H9 (cell line): ENCODE measurements around the gene ETV4. TPM values are rescaled to one million over a fixed set of nuclear protein-coding genes. Genes with fewer than 3 reads are reported as not detected.

Experiments
- DNase-seq: peaks from one replicate; pipeline ENCODE4 v3.0.0-alpha.2; 2017
- H2AFZ ChIP-seq: one replicate; pipeline ENCODE4 v1.6.1; 2013; ENCODE audit warnings: mild to moderate bottlenecking, low read length, control low read depth, moderate library complexity
- H2AK5ac ChIP-seq: 2 replicates; pipeline ENCODE4 v1.6.1; 2013; ENCODE audit warnings: low read length, control low read depth, mixed read lengths; ENCODE audit not compliant: insufficient read length
- H2BK120ac ChIP-seq: one replicate; pipeline ENCODE4 v1.6.1; 2013; ENCODE audit warnings: low read depth, mild to moderate bottlenecking, low read length, control low read depth, inconsistent platforms; ENCODE audit not compliant: poor library complexity, severe bottlenecking
- H2BK12ac ChIP-seq: 2 replicates; pipeline ENCODE4 v1.6.1; 2013; ENCODE audit warnings: low read length, control low read depth, mixed read lengths, low read depth; ENCODE audit not compliant: insufficient read length
- H2BK15ac ChIP-seq: 2 replicates; pipeline ENCODE4 v1.6.1; 2013; ENCODE audit warnings: low read depth, low read length, control low read depth
- H2BK20ac ChIP-seq: one replicate; pipeline ENCODE4 v1.6.1; 2013; ENCODE audit warnings: low read depth, mild to moderate bottlenecking, low read length, control low read depth, inconsistent platforms; ENCODE audit not compliant: poor library complexity, severe bottlenecking
- H2BK5ac ChIP-seq: 2 replicates; pipeline ENCODE4 v1.6.1; 2013; ENCODE audit warnings: low read length, control low read depth, mixed read lengths; ENCODE audit not compliant: insufficient read length
- H3K14ac ChIP-seq: 2 replicates; pipeline ENCODE4 v1.6.1; 2013; ENCODE audit warnings: low read length, control low read depth; ENCODE audit not compliant: insufficient read depth
- H3K18ac ChIP-seq: 2 replicates; pipeline ENCODE4 v1.6.1; 2013; ENCODE audit warnings: low read depth, mild to moderate bottlenecking, mixed read lengths, low read length, control low read depth; ENCODE audit not compliant: insufficient read length
- H3K23ac ChIP-seq: 2 replicates; pipeline ENCODE4 v1.6.1; 2013; ENCODE audit warnings: low read length, control low read depth, mixed read lengths, low read depth; ENCODE audit not compliant: insufficient read length
- H3K23me2 ChIP-seq: 2 replicates; pipeline ENCODE4 v1.6.1; 2013; ENCODE audit warnings: low read depth, mild to moderate bottlenecking, mixed read lengths, low read length, control low read depth; ENCODE audit not compliant: insufficient read length, poor library complexity, severe bottlenecking
- H3K27ac ChIP-seq: 2 replicates; pipeline ENCODE4 v1.5.1; 2013; ENCODE audit warnings: low read length, control low read depth, mixed read lengths, low read depth; ENCODE audit not compliant: insufficient read length
- H3K27me3 ChIP-seq: 2 replicates; pipeline ENCODE4 v1.6.1; 2013; ENCODE audit warnings: low read length, control low read depth, inconsistent platforms; ENCODE audit not compliant: insufficient read depth
- H3K4ac ChIP-seq: 2 replicates; pipeline ENCODE4 v1.6.1; 2013; ENCODE audit warnings: low read depth, mild to moderate bottlenecking, control low read depth, inconsistent platforms, low read length, moderate library complexity
- H3K4me1 ChIP-seq: 2 replicates; pipeline ENCODE4 v1.6.1; 2013; ENCODE audit warnings: low read length, control low read depth, inconsistent platforms; ENCODE audit not compliant: insufficient read depth
- H3K4me2 ChIP-seq: 2 replicates; pipeline ENCODE4 v1.6.1; 2013; ENCODE audit warnings: low read length, control low read depth, mixed read lengths; ENCODE audit not compliant: insufficient read length, insufficient read depth
- H3K56ac ChIP-seq: 2 replicates; pipeline ENCODE4 v1.6.1; 2013; ENCODE audit warnings: low read depth, mild to moderate bottlenecking, mixed read lengths, low read length, control low read depth; ENCODE audit not compliant: insufficient read length
- H3K79me1 ChIP-seq: 2 replicates; pipeline ENCODE4 v1.6.1; 2013; ENCODE audit warnings: low read depth, mild to moderate bottlenecking, moderate library complexity, low read length, control low read depth, inconsistent platforms; ENCODE audit not compliant: insufficient read depth, poor library complexity, severe bottlenecking
- H3K79me2 ChIP-seq: 2 replicates; pipeline ENCODE4 v1.6.1; 2013; ENCODE audit warnings: low read length, control low read depth, inconsistent platforms; ENCODE audit not compliant: insufficient read depth
- H3K9ac ChIP-seq: 2 replicates; pipeline ENCODE4 v1.6.1; 2013; ENCODE audit warnings: low read length, control low read depth, mixed read lengths; ENCODE audit not compliant: insufficient read length; ENCODE audit errors: extremely low read depth
- H3K9me3 ChIP-seq: one replicate; pipeline ENCODE4 v1.6.1; 2013; ENCODE audit warnings: low read depth, low read length, inconsistent platforms; ENCODE audit not compliant: control insufficient read depth
- H3T11ph ChIP-seq: one replicate; pipeline ENCODE4 v1.6.1; 2013; ENCODE audit warnings: mild to moderate bottlenecking, low read length, control low read depth, inconsistent platforms
- H4K20me1 ChIP-seq: one replicate; pipeline ENCODE4 v1.6.1; 2013; ENCODE audit not compliant: control insufficient read depth, insufficient read length, insufficient read depth
- H4K5ac ChIP-seq: 2 replicates; pipeline ENCODE4 v1.6.1; 2013; ENCODE audit warnings: low read depth, mild to moderate bottlenecking, mixed read lengths, low read length, control low read depth; ENCODE audit not compliant: insufficient read length
- H4K8ac ChIP-seq: replicated peaks from 2 replicates; pipeline ENCODE4 v1.6.1; 2013; ENCODE audit warnings: low read length, control low read depth, mixed read lengths, low read depth; ENCODE audit not compliant: insufficient read length
- H4K91ac ChIP-seq: 2 replicates; pipeline ENCODE4 v1.6.1; 2013; ENCODE audit warnings: low read depth, mild to moderate bottlenecking, moderate library complexity, mixed read lengths, low read length, control low read depth; ENCODE audit not compliant: insufficient read length
- H3K27ac Mint-ChIP-seq, 3 experiments: 2 replicates in 2 of 3; 3 replicates in 1 of 3; pipeline ENCODE4 v1.8.0; 2020 to 2021; ENCODE audit warnings: mixed read lengths in 3 of 3, mild to moderate bottlenecking in 1 of 3, moderate library complexity in 1 of 3
- H3K27me3 Mint-ChIP-seq: 2 replicates; pipeline ENCODE4 v1.8.0; 2021; ENCODE audit warnings: low read depth, mild to moderate bottlenecking, moderate library complexity, mixed read lengths
- H3K36me3 Mint-ChIP-seq, 3 experiments: 2 replicates in 2 of 3; 3 replicates in 1 of 3; pipeline ENCODE4 v1.8.0; 2020 to 2021; ENCODE audit warnings: low read depth in 3 of 3, mixed read lengths in 3 of 3; ENCODE audit not compliant: insufficient read depth in 1 of 3
- H3K4me1 Mint-ChIP-seq, 2 experiments: 2 replicates each; pipeline ENCODE4 v1.8.0; 2020; ENCODE audit warnings: mixed read lengths in 2 of 2
- H3K4me3 Mint-ChIP-seq, 2 experiments: 2 replicates in 1 of 2; 3 replicates in 1 of 2; pipeline ENCODE4 v1.8.0; 2020 to 2021; ENCODE audit warnings: mild to moderate bottlenecking in 2 of 2, mixed read lengths in 2 of 2, moderate library complexity in 1 of 2
- H3K9me3 Mint-ChIP-seq, 2 experiments: 2 replicates in 1 of 2; 3 replicates in 1 of 2; pipeline ENCODE4 v1.8.0; 2020; ENCODE audit warnings: mild to moderate bottlenecking in 2 of 2, mixed read lengths in 2 of 2, moderate library complexity in 1 of 2
- WGBS: extraction: QIAGEN DNeasy Blood & Tissue Kit; methylation state at CpG from one replicate; pipeline ENCODE4 v1.1.7; 2013; ENCODE audit warnings: missing lambda C conversion rate, low lambda C conversion rate, mixed read lengths; ENCODE audit not compliant: insufficient read length; ENCODE audit errors: extremely low coverage; 5-methylcytosine and 5-hydroxymethylcytosine counted together
- total RNA-seq: library from RNA; stranded (reverse); gene quantifications from 2 replicates; pipeline ENCODE4 v1.2.1, GENCODE V29; 2021
- TF ChIP-seq, protein P1 (sequence below): fragments of 200-600 bp; sonication (generic); conservative IDR thresholded peaks from 3 replicates; pipeline ENCODE4 v1.8.0; 2021; ENCODE audit warnings: antibody characterized with exemption, mild to moderate bottlenecking

The ETV4 gene
- total RNA-seq, 1 experiment from 2014 or later: 74.4 TPM

- H3K27ac Mint-ChIP-seq: no peak overlapping the region
- peaks cover 17% of the 10 kb centered on the region for H3K4me1 ChIP-seq
- no peak overlapping the region for H2BK5ac ChIP-seq
- H4K5ac ChIP-seq: no peak overlapping the region
- peaks cover 0 to 3% of the 10 kb centered on the region in 2 experiments; a peak in 1 of 5 replicates for H3K9me3 Mint-ChIP-seq
- H3K14ac ChIP-seq: no peak overlapping the region
- H3K9me3 ChIP-seq: no peaks in the 10 kb centered on the region
- H4K91ac ChIP-seq: no peak overlapping the region
- no peak overlapping the region for H2BK120ac ChIP-seq
- no peaks in the 10 kb centered on the region for H4K20me1 ChIP-seq
- H3K4me3 Mint-ChIP-seq: peak overlapping the region in 1 of 2 experiments; percentile 67; a peak in 3 of 5 replicates
- peaks cover 43% of the 10 kb centered on the region for H3K27me3 Mint-ChIP-seq
- no peak overlapping the region for H3K4ac ChIP-seq
- peaks cover 0 to 4% (median 0%) of the 10 kb centered on the region in 3 experiments; a peak in 2 of 7 replicates for H3K36me3 Mint-ChIP-seq
- no peaks in the 10 kb centered on the region for H3K79me2 ChIP-seq
- H3K27ac ChIP-seq: no peak overlapping the region
- DNase-seq: no peak
- no peak overlapping the region for H3T11ph ChIP-seq
- H2AFZ ChIP-seq: no peak overlapping the region
- WGBS: no CpG with 5 or more reads among the region's 15 CpGs
- no peak overlapping the region for H3K9ac ChIP-seq
- H3K4me1 Mint-ChIP-seq: peaks cover 27 to 31% of the 10 kb centered on the region in 2 experiments
- no peak overlapping the region for H3K23ac ChIP-seq
- peak overlapping the region; percentile 3 for H3K4me2 ChIP-seq
- no peak overlapping the region for H3K18ac ChIP-seq
- H2BK15ac ChIP-seq: no peak overlapping the region
- H2AK5ac ChIP-seq: no peak overlapping the region
- H4K8ac ChIP-seq: no peak overlapping the region
- H2BK12ac ChIP-seq: no peak overlapping the region
- no peaks in the 10 kb centered on the region for H3K23me2 ChIP-seq
- no peaks in the 10 kb centered on the region; the same call in 1 of the 2 replicates for H3K27me3 ChIP-seq
- H2BK20ac ChIP-seq: no peak overlapping the region
- no peak overlapping the region for H3K56ac ChIP-seq
- TF ChIP-seq, protein P1, sequence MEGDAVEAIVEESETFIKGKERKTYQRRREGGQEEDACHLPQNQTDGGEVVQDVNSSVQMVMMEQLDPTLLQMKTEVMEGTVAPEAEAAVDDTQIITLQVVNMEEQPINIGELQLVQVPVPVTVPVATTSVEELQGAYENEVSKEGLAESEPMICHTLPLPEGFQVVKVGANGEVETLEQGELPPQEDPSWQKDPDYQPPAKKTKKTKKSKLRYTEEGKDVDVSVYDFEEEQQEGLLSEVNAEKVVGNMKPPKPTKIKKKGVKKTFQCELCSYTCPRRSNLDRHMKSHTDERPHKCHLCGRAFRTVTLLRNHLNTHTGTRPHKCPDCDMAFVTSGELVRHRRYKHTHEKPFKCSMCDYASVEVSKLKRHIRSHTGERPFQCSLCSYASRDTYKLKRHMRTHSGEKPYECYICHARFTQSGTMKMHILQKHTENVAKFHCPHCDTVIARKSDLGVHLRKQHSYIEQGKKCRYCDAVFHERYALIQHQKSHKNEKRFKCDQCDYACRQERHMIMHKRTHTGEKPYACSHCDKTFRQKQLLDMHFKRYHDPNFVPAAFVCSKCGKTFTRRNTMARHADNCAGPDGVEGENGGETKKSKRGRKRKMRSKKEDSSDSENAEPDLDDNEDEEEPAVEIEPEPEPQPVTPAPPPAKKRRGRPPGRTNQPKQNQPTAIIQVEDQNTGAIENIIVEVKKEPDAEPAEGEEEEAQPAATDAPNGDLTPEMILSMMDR: no peak
- no peaks in the 10 kb centered on the region for H3K79me1 ChIP-seq
These were observed 17.8 kb upstream of the ETV4 start for GRCh38 chr17:43563600-43564594.
